ENCODE results near the gene OVCH1. TPM values are rescaled to one million over a fixed set of nuclear protein-coding genes. Genes with fewer than 3 reads are reported as not detected.
"Not testable (repeated sequence)": the region's sequence is repeated elsewhere in the genome, so short reads cannot be mapped to it uniquely, and the experiment has no call there.

OVCH1 gene
- total RNA-seq, 1 donor from 2014 or later = not detected

- DNase-seq (ENCODE audit: extremely low read depth, low read depth, low spot score) = no peak
Measured at GRCh38 chr12:29508949-29509348, 11.5 kb upstream of the OVCH1 start.

GRCh38 chr12:29505122-29505521 is 7.6 kb upstream of the OVCH1 start:
- DNase-seq (ENCODE audit: extremely low read depth, low read depth, low spot score) = no peak

- no peak for DNase-seq (ENCODE audit: extremely low read depth, low read depth, low spot score)
Measured at GRCh38 chr12:29503283-29503682, 5.8 kb upstream of the OVCH1 start.

- no peak for DNase-seq (ENCODE audit: extremely low read depth, low read depth, low spot score)
Measured at GRCh38 chr12:29499235-29499634, 1.7 kb upstream of the OVCH1 start.

GRCh38 chr12:29492891-29493290 is 4.6 kb downstream of the OVCH1 start:
- no peak for DNase-seq (ENCODE audit: extremely low read depth, low read depth, low spot score)

- no peak for DNase-seq (ENCODE audit: extremely low read depth, low read depth, low spot score)
Measured at GRCh38 chr12:29486972-29487371, 10.5 kb downstream of the OVCH1 start.

GRCh38 chr12:29463198-29463597 is 34.3 kb downstream of the OVCH1 start:
- DNase-seq (ENCODE audit: extremely low read depth, low read depth, low spot score) = no peak

- DNase-seq (ENCODE audit: extremely low read depth, low read depth, low spot score) = no peak
Measured at GRCh38 chr12:29460082-29460481, 37.4 kb downstream of the OVCH1 start.

GRCh38 chr12:29455087-29455486 is 42.4 kb downstream of the OVCH1 start:
- no peak for DNase-seq (ENCODE audit: extremely low read depth, low read depth, low spot score)

- no peak for DNase-seq (ENCODE audit: extremely low read depth, low read depth, low spot score)
Measured at GRCh38 chr12:29451888-29452287, 45.6 kb downstream of the OVCH1 start.

GRCh38 chr12:29448157-29448556 is 49.3 kb downstream of the OVCH1 start:
- no peak for DNase-seq (ENCODE audit: extremely low read depth, low read depth, low spot score)

- DNase-seq (ENCODE audit: extremely low read depth, low read depth, low spot score) = no peak
Measured at GRCh38 chr12:29447285-29447975, 50.1 kb downstream of the OVCH1 start.

- DNase-seq (ENCODE audit: extremely low read depth, low read depth, low spot score) = no peak
Measured at GRCh38 chr12:29439506-29439905, 58.0 kb downstream of the OVCH1 start.

GRCh38 chr12:29438752-29439408 is 58.6 kb downstream of the OVCH1 start:
- DNase-seq (ENCODE audit: extremely low read depth, low read depth, low spot score) = no peak

- DNase-seq (ENCODE audit: extremely low read depth, low read depth, low spot score) = no peak
Measured at GRCh38 chr12:29437575-29437974, 59.9 kb downstream of the OVCH1 start.

GRCh38 chr12:29436815-29437214 is 60.7 kb downstream of the OVCH1 start:
- not testable (repeated sequence) for DNase-seq (ENCODE audit: extremely low read depth, low read depth, low spot score)

GRCh38 chr12:29431513-29431912 is 66.0 kb downstream of the OVCH1 start:
- DNase-seq (ENCODE audit: extremely low read depth, low read depth, low spot score) = no peak

- DNase-seq (ENCODE audit: extremely low read depth, low read depth, low spot score) = no peak
Measured at GRCh38 chr12:29430716-29431044, 66.8 kb downstream of the OVCH1 start.

- DNase-seq (ENCODE audit: extremely low read depth, low read depth, low spot score) = no peak
Measured at GRCh38 chr12:29429999-29430715, 67.3 kb downstream of the OVCH1 start.

- no peak for DNase-seq (ENCODE audit: extremely low read depth, low read depth, low spot score)
Measured at GRCh38 chr12:29428633-29429032, 68.9 kb downstream of the OVCH1 start.

- DNase-seq (ENCODE audit: extremely low read depth, low read depth, low spot score) = no peak
Measured at GRCh38 chr12:29427964-29428363, 69.5 kb downstream of the OVCH1 start.

GRCh38 chr12:29426498-29426897 is 71.0 kb downstream of the OVCH1 start:
- DNase-seq (ENCODE audit: extremely low read depth, low read depth, low spot score) = no peak

All from glomerular endothelial cell (primary cell).